MV-4-11 (cell line): ENCODE results near the gene TPST2.

Experiments used
- DNase-seq: peaks from one replicate; lab custom pipeline; 2025; lab: John Stamatoyannopoulos, UW

Gene TPST2

GRCh38 chr22:26489447-26490036, 100.4 kb downstream of the TPST2 start:
- no peak for DNase-seq

GRCh38 chr22:26487996-26488395, 101.9 kb downstream of the TPST2 start:
- no peak for DNase-seq

DNA sequence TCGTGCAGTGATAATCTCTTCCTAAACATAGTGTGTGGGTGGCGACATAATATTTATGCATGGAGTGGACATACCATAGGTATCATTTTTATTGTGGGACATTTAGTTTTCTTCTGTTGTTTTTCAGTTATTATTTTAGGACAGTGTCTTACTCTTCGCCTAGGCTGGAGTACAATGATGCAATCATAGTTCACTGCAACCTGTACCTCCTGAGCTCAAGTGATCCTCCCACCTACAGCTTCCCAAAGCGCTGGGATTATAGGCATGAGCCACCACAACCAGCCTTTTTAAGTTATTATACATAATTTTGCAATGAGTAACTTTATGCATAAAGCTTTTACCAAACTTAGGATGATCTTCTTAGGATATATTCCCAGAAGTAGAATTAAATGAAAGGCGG, 103.5 kb downstream of the TPST2 start:
- no peak for DNase-seq

DNA sequence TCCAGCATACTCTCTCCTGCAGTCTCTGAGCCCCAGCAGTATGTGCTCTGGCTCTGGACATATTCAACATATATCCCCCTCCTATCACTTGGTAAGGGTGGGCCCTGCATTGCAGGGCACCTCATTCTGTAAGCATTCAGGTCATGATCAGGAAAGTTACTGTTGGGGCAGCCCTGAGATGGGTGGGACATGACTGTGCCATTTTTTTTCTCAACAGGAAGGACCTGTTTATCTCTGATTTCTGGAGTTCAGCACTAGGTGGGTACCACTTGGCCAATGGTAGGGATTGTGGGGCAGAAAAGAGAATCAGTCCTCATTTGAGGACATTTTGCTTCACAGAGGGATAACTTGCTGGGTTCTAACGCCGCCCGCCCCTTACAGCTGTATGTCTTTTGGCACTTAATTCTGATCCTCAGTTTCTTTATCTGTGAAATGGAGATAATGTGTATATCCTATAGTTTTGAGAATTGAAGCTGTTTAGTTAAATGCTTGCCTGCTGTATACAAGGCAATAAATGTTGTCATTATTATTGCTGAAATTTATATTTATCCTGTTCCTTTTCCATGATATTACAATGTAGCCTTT, 104.0 kb downstream of the TPST2 start:
- no peak for DNase-seq

- no peak for DNase-seq
Measured at GRCh38 chr22:26485013-26485412, 104.9 kb downstream of the TPST2 start.

DNA sequence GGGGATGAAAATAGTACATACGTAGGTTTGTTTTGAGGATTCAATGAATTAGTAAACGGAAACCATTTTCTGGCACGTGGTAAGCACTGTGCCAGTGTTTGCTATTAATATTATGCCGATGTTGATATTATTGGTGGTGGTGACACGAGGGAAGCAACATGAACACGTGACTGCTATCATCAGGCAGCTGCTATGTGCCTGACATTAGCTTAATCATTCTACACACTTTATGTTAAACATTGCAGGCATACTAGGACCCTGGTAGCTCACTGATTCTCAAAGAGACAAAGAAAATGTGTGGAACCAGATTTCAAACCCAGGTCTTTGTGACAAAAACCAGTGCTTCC, 105.6 kb downstream of the TPST2 start:
- DNase-seq: no peak

GRCh38 chr22:26483439-26484359, 106.2 kb downstream of the TPST2 start, which contains the start of the genes HPS4 and SRRD:
TSS of gene HPS4 (minus strand) at chr22:26483783. CDS start at chr22:26481762, 2,021 bp downstream.
TSS of gene SRRD (plus strand) at chr22:26483877. CDS start at chr22:26483891, 14 bp downstream.
- peak; percentile 78 for DNase-seq

DNA sequence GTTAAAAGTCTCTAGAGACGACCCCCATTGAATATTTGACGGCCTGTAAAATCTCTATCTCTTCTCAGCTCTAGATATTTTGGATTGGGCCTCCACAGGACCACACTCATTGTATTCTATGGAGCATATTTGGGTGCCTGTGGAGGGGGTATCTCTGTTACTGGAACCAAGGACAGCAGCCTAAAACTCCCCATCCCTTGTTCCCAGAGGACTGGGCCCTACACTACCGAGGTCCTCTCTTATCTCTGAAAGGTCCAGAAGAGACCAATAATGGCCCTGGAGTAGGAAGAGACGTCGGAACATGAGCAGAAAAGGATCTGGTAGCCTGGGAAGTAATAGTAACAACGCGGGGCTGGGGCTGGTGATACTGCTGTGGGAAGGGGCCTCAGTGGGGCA, 106.9 kb downstream of the TPST2 start:
- DNase-seq: no peak

DNA sequence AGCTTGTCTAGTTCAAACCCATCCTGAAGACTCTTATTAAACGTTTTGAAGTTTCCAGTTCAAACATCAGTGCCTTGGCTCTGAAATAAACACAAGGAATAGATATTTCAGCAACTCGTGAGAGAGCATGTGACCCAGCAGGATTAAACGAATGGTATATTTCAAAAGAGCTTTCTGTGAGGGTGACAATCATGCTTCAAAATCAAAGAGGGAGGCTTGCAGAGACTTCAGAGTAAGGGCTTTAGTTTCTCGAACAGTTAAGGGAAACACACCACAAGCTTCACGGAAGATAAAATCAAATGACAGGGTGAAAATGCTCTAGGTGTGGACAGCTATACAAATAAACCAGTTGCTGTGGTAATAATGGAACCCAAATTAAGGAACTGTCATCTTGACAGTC, 107.8 kb downstream of the TPST2 start:
- peak; percentile 57 for DNase-seq

DNA sequence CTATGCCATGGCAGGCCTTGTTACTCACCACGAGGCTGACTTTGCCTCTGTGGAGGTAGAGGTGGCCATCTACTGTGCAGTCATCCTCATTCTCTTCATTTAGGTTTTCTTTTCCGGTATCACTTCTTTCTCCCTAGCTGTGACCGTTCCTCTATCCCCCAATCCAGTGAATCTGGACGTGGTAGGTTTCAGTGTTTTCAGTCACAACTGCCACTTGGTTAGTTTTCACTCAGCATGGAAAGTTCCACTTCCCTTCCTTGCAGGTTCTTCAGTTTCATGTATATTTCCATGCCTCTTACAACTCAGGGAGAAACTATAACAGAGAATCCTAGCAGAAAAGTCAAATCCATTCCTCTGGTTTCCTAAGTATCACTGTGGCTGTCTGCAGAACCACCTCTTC, 108.2 kb downstream of the TPST2 start:
- peak; percentile 91 for DNase-seq

DNA sequence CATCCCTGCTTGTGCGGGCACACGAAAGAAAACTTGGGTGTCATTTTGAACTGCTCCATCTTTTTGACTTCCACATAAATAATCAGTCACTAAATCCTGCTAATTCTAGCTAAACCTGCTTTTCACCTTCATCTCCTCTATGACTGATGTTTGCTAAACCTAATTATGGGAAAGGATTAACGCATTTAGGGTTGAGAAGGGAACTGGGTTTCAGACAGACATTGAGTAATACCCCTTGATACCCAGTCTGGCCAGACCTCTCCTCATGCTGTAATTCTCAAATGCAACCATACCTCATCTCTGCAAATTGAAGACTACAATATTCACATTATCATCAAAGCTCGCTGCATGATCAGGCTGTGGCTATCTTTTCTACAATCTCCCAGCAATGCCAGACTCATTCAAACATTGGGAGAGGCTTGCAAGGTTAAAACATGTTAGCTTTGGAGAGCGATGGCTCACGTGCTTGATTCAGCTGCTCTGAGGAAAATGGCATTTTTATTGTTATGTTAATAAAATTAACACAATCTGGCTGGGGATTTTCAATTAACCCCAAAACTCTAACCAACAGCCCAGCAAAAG, 108.7 kb downstream of the TPST2 start:
- peak; percentile 52 for DNase-seq

DNA sequence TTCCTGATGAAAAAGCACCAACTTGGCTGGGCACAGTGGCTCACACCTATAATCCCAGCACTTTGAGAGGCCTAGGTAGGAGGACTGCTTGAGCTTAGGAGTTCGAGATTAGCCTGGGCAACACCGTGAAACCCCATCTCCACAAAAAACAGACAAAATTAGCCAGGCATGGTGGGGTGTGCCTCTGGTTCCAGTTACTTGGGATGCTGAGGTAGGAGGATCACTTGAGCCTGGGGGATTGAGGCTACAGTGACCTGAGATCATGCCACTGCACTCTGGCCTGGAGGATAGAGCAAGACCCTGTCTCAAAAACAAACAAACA, 109.4 kb downstream of the TPST2 start:
- DNase-seq: no peak

DNA sequence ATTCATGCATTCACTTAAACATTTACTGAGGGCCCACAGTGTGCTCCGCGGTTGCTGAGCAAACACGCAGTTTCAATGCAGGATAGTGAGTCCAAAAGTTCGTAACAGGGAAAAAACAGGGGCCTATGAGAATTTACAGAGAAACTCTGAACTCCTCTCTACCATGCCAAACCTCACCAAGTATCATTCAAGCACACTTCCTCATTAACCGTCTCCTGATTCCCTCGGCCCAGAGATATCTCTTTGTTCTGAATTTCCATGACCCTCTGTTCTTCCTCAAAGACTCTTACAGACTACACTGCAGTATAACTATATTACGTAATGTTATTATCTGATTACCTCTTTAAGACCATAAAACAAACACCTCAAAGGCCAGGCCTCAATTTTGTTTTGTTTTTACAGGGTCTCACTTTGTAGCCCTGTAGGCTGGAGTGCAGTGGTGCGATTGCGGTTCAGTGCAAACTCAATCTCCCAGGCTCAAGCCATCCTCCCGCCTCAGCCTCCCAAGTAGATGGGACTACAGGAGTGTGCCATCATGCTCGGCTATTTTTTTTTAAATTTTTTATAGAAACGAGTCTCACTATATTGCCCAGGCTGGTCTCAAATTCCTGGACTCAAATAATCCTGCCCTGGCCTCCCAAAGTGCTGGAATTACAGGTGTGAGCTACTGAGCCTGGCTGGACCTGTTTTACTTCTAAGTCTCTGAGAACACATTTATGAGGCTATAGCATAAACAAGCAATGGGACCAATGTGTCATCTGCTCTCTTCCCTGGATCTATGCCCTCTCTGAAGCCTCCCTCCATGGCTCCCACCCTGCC, 109.9 kb downstream of the TPST2 start:
- DNase-seq: peak; percentile 82

GRCh38 chr22:26479043-26479791, 110.7 kb downstream of the TPST2 start:
- peak; percentile 58 for DNase-seq

DNA sequence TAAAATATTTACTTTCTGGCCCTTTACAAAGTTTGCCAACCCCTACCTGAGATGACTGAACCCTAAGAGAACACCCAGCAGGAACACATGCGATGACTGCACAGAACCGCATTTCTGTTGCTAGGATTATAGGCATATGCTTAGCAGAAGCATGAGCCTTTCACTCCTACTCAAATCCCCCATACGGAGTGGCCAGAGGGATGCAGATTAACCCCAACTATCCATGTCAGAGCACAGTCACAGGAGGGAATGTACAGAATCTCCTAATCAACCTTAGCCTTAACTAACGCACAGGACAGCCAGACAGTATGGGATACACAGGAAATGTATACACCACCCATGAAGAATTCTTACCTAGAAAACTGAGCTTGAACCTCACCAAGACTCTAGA, 112.6 kb downstream of the TPST2 start:
- no peak for DNase-seq

DNA sequence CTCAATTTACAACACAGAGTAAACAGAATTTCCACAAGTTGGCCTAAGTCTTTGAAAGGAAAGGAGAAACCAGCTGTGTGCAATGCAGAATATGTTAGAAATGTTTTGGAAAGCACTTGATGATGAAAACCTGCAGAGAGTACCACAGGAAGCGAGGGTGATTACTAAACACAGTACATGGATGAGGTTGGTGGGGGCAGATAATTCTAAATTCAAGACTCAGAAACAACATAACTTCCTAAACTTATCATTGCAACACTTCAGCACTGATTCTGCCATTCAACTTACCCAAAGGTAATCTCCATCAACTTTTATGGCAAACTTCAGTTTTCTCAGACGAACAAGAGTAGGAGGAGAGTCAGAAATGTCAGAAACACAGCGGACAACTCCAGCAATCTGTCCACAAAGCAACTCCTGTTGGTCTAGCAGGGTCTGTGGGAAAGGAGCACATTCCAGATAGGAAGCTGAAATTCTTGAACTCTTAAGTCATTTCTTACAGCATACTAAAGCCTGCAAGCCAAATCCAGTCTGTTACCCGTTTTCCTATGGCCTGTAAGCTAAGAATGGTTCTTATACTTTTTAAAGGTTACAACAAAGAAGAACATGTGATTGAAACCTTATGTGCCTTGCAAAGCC, 113.1 kb downstream of the TPST2 start:
- peak; percentile 59 for DNase-seq

- peak; percentile 45 for DNase-seq
Measured at GRCh38 chr22:26474682-26475081, 115.2 kb downstream of the TPST2 start.
